GM12801 (cell line): Measurements from ENCODE around the gene GAS2L3.

Experiments used
- CTCF ChIP-seq: IDR thresholded peaks from one replicate; pipeline ENCODE4 v1.5.1; 2011; ENCODE audit warnings: control low read depth; ENCODE audit not compliant: insufficient read length; ENCODE audit errors: extremely low read depth

Gene GAS2L3

GRCh38 chr12:100573292-100574186 is at the start of gene GAS2L3:
Gene GAS2L3 (plus strand): TSS chr12:100573684. CDS start chr12:100594905, 21,221 bp downstream.
- no peak for TF ChIP-seq CTCF

DNA sequence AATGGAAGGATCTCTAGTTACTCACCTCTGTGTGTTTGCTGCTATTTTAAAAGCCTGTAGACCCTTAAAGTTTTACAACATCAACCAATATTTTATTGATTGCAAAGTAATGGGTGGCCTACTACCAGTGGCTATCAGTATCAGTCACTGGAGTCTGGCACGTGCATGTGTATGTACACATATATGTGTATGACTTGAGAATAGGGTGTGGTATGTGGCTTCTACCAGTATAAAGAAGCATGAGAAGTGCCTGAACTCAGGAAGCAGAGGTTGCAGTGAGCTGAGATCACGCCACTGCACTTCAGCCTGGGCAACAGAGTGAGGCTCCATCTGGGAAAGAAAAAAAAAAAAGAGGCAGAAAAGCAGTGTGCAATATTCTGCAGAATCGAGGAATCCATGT is 45.5 kb upstream of the GAS2L3 start:
- TF ChIP-seq CTCF, result no peak

DNA sequence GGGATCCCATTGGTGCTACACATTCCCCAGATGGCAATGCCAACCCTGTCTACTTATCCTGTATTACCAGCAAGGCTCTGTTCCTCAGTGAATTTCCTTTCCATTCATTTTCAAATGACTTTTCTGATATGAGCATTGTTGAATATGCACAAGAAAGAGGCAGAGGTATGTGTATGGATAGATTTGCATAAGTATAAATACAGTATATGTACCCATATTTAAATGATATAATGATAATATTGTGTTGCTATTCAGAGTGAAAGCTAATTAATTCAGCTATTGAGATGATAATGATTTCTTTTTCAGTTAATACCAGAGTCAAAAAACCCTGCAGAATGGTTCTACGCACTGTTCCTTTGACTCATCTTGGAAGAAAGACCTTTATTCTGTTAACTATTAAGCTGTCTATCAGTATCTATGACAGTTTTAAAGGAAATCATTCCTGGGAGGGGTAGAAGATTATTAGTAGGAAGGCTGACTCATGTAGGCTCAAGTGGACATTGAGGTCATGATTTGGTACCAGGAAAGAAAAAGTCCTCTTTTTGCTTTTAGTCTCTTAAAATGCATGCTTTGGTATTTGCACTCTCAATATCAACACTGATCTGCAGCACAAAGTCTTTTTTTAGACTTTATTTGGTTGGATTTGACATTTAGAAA is 44.9 kb upstream of the GAS2L3 start:
- TF ChIP-seq CTCF, result no peak

- TF ChIP-seq CTCF, result no peak
These were observed 43.6 kb upstream of the GAS2L3 start for GRCh38 chr12:100529756-100530350.

- TF ChIP-seq CTCF, result no peak
These were observed 40.1 kb upstream of the GAS2L3 start for GRCh38 chr12:100533376-100533775.

DNA sequence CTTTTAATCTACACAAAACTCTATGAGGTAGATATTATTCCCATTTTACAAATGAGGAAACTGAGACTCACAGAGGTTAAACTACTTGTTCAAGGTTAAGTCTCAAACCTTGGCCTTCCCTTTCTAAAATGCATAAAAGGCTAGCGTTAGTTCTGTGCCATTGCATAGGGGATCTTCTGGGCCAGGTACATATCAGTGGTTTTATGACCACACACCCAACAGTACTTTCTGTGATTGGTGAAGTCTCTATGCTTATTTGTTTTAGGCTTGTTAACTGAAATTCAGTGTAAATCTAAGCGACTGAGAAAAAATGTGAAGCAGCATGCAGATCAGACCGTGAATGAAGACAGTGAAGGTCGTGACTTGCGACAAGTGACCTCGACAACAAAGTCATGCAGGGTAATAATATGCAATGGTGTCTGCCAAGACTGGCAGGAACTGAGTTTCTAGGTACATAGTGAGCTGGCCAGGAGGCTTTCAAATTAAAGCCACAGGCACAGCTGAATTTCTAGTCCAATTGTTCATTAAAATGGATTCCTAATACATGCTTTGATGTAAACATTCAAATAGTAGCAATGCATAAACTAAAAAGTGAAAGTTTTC is 38.8 kb upstream of the GAS2L3 start:
- TF ChIP-seq CTCF, result no peak

GRCh38 chr12:100539202-100539601 is 34.3 kb upstream of the GAS2L3 start:
- TF ChIP-seq CTCF, result no peak
